Measurements from ENCODE around the gene TBC1D22A. TPM values are rescaled to one million over a fixed set of nuclear protein-coding genes. Genes with fewer than 3 reads are reported as not detected.

The TBC1D22A gene
- total and polyA plus RNA-seq, 2 donors from 2014 or later: 24.6 to 39.4 TPM

- FAIRE-seq: no peak
- TF ChIP-seq CTCF (IDR thresholded peaks at IDR 0.05; ENCODE audit: borderline replicate concordance, extremely low read depth, insufficient read depth): no peak
- H3K4me1 ChIP-seq (ENCODE audit: control insufficient read depth in 2 of 3, insufficient read depth in 2 of 3, low read depth in 1 of 3, low read length in 3 of 3): no peaks in the 10 kb centered on the region
- no peak overlapping the region for H3K4me3 ChIP-seq (ENCODE audit: low read length in 3 of 3)
- no peak overlapping the region for H3K27ac ChIP-seq (ENCODE audit: low read depth in 2 of 2, low read length in 2 of 2)
- peaks cover 0 to 18% (median 0%) of the 10 kb centered on the region in 3 donors for H3K9me3 ChIP-seq (ENCODE audit: control insufficient read depth in 2 of 3, insufficient read depth in 1 of 3, low read length in 3 of 3)
- no peak for DNase-seq
- no peaks in the 10 kb centered on the region for H3K36me3 ChIP-seq (ENCODE audit: control insufficient read depth in 2 of 3, insufficient read depth in 3 of 3, low read length in 3 of 3)
- H3K9ac ChIP-seq (ENCODE audit: low read length in 3 of 3): no peak overlapping the region
- intact Hi-C loops (cut with DNase I): no loop called here
- no peaks in the 10 kb centered on the region for H3K27me3 ChIP-seq (ENCODE audit: control insufficient read depth, insufficient read depth, low read length)
Measured at GRCh38 chr22:47073075-47073474, 310.6 kb downstream of the TBC1D22A start.

GRCh38 chr22:47074105-47074504 lies 311.7 kb downstream of the TBC1D22A start:
- Histone ChIP-seq H3K9me3 (ENCODE audit: control insufficient read depth in 2 of 3, insufficient read depth in 1 of 3, low read length in 3 of 3) (peaks cover 0 to 18% (median 0%) of the 10 kb centered on the region in 3 donors), H3K9ac (ENCODE audit: low read length in 3 of 3) (no peak overlapping the region), H3K36me3 (ENCODE audit: control insufficient read depth in 2 of 3, insufficient read depth in 3 of 3, low read length in 3 of 3) (no peaks in the 10 kb centered on the region), H3K27me3 (ENCODE audit: control insufficient read depth, insufficient read depth, low read length) (no peaks in the 10 kb centered on the region), H3K27ac (ENCODE audit: low read depth in 2 of 2, low read length in 2 of 2) (no peak overlapping the region), H3K4me1 (ENCODE audit: control insufficient read depth in 2 of 3, insufficient read depth in 2 of 3, low read depth in 1 of 3, low read length in 3 of 3) (no peaks in the 10 kb centered on the region), H3K4me3 (ENCODE audit: low read length in 3 of 3) (no peak overlapping the region)
- TF ChIP-seq CTCF (IDR thresholded peaks at IDR 0.05; ENCODE audit: borderline replicate concordance, extremely low read depth, insufficient read depth): no peak
- no peak for FAIRE-seq
- DNase-seq: no peak
- intact Hi-C loops (cut with DNase I): no loop called here

- Histone ChIP-seq H3K4me1 (ENCODE audit: control insufficient read depth in 2 of 3, insufficient read depth in 2 of 3, low read depth in 1 of 3, low read length in 3 of 3) (no peaks in the 10 kb centered on the region), H3K9me3 (ENCODE audit: control insufficient read depth in 2 of 3, insufficient read depth in 1 of 3, low read length in 3 of 3) (peaks cover 0 to 23% (median 0%) of the 10 kb centered on the region in 3 donors), H3K27ac (ENCODE audit: low read depth in 2 of 2, low read length in 2 of 2) (no peak overlapping the region), H3K4me3 (ENCODE audit: low read length in 3 of 3) (no peak overlapping the region), H3K36me3 (ENCODE audit: control insufficient read depth in 2 of 3, insufficient read depth in 3 of 3, low read length in 3 of 3) (no peaks in the 10 kb centered on the region), H3K9ac (ENCODE audit: low read length in 3 of 3) (no peak overlapping the region), H3K27me3 (ENCODE audit: control insufficient read depth, insufficient read depth, low read length) (no peaks in the 10 kb centered on the region)
- DNase-seq (no peak), FAIRE-seq (no peak)
- intact Hi-C loops (cut with DNase I): no loop called here
- no peak for TF ChIP-seq CTCF (IDR thresholded peaks at IDR 0.05; ENCODE audit: borderline replicate concordance, extremely low read depth, insufficient read depth)
Measured at GRCh38 chr22:47075568-47075967, 313.1 kb downstream of the TBC1D22A start.

- no peak for TF ChIP-seq CTCF (IDR thresholded peaks at IDR 0.05; ENCODE audit: borderline replicate concordance, extremely low read depth, insufficient read depth)
- DNase-seq (no peak), FAIRE-seq (no peak)
- intact Hi-C loops (cut with DNase I): no loop called here
- Histone ChIP-seq H3K27ac (ENCODE audit: low read depth in 2 of 2, low read length in 2 of 2) (no peak overlapping the region), H3K4me1 (ENCODE audit: control insufficient read depth in 2 of 3, insufficient read depth in 2 of 3, low read depth in 1 of 3, low read length in 3 of 3) (no peaks in the 10 kb centered on the region), H3K9me3 (ENCODE audit: control insufficient read depth in 2 of 3, insufficient read depth in 1 of 3, low read length in 3 of 3) (peaks cover 0 to 23% (median 0%) of the 10 kb centered on the region in 3 donors), H3K9ac (ENCODE audit: low read length in 3 of 3) (no peak overlapping the region), H3K4me3 (ENCODE audit: low read length in 3 of 3) (no peak overlapping the region), H3K36me3 (ENCODE audit: control insufficient read depth in 2 of 3, insufficient read depth in 3 of 3, low read length in 3 of 3) (no peaks in the 10 kb centered on the region), H3K27me3 (ENCODE audit: control insufficient read depth, insufficient read depth, low read length) (no peaks in the 10 kb centered on the region)
Measured at GRCh38 chr22:47076758-47077157, 314.3 kb downstream of the TBC1D22A start.
